NCI-H524 (cell line): ENCODE results near the gene ODAD3.
"Not testable (repeated sequence)": the region's sequence is repeated elsewhere in the genome, so short reads cannot be mapped to it uniquely, and the experiment has no call there.

Source experiments
- DNase-seq, 2 experiments: peaks; one replicate each; lab custom pipeline; 2025; lab: John Stamatoyannopoulos, UW

The ODAD3 gene

GRCh38 chr19:11405846-11406643 lies 28.9 kb downstream of the ODAD3 start:
- DNase-seq, result no peak

DNA sequence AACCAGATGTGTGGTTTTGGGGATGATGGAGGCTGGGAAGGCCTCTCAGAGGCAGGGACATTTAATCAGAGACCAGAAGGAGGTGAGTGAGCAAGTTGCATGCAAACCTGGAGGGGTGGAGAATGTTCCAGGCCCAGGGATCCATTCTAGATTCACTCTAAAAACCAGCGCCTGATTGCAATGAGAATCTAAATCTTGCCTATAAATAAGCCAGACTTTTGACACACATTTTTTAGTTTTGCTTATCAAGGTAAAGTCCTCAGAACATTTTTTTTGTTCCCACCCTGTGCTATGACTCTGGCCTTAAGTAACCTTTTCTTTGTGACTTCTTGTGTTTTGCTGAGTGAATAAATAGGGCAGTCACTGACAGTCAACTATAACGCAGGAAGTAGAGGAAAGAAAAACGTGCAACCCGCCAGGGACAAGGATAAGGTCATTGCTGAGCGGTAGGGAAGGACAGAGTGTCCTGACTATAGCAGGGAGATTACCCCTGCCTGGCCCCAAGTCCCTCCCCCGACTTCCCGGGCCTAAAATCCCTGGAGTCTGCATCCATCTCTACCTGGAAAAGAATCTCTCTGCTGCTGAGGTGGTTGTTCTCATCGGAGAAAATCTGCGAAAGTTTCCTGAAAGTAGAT lies 30.2 kb downstream of the ODAD3 start:
- no peak for DNase-seq

GRCh38 chr19:11401808-11402543 lies 32.9 kb downstream of the ODAD3 start:
- no peak for DNase-seq

- no peak for DNase-seq
Measured at GRCh38 chr19:11400798-11401197, 34.1 kb downstream of the ODAD3 start.

DNA sequence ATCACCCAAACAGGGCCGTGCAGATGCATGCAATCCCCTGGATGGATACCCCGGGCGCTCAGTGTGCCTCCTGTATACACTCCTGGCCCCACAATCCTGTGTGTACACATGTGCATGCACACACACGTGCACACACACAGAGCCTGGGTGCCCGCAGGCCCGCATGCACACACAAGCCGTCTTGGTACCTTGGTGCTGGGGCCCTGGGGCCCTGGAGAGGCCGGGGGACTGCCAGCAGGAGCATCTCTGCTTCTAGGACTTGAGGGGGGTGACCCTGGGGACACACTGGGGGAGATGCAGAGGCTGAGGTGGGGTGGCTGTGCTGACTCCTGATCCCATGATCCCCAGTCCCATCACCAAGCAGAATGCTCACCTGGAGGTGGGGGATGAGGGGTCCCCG lies 35.3 kb downstream of the ODAD3 start:
- no peak for DNase-seq

DNA sequence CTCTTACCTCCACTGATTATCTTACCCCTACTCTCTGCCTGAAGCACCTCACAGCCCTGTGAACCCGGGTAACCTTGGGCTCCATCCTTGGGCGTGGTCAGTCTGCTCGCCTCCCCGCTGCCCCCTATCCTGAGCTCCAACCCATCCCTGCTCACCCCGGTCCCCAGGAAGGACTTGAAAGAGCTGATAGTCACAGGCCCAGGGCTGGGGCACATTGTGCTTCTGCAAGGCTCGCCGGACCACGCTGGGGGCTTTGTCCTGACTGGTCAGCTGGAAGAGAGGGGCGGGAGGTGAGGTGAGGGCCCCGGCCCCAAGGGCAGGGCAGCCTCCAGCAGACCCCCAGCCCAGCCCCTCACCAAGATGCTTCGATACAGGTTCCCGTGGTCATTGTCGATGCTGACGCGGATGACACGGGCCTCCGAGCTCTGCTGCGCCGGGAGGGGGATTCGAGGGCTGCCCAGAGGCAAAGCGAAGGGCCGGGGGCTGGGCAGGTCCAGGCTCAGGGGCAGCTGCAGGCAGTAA lies 37.8 kb downstream of the ODAD3 start:
- no peak for DNase-seq

- DNase-seq, result no peak
Measured at GRCh38 chr19:11390933-11391680, 43.8 kb downstream of the ODAD3 start.

- no peak for DNase-seq
Measured at GRCh38 chr19:11390359-11390758, 44.6 kb downstream of the ODAD3 start.

DNA sequence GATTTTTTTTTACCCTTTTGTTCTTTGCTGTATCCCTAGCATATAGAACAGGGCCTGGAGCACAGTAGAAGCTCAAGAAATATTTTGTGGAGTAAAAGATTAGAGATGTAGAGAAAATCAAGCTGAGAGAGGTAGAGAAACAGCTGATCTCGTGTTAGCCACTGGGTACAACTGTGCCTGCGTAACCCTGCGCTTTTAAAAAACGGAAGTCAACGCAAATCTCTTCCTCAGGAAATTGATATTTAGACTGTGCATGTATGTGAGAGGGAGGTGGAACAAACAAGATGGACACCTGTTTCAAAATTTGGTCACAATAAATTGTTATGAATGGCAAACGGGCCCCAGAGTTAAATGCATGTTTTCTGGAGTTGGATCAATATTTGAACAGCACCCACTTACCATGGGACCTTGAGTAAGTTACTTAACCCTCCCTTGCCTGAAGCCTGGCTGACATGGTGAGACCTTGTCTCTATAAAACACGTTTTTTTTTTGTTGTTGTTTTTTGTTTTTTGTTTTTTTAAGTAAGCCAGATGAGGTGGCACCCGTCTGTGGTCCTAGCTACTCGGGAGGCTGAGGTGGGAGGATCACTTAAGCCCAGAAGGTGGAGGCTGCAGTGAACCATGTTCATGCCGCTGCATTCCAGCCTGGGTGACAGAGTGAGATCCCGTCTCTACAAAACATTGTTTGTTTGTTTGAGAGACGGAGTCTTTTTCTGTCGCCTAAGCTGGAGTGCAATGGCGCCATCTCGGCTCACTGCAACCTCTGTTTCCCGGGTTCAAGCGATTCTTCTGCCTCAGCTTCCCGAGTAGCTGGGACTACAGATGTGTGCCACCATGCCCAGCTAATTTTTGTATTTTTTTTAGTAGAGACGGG lies 47.5 kb downstream of the ODAD3 start:
- no peak for DNase-seq

DNA sequence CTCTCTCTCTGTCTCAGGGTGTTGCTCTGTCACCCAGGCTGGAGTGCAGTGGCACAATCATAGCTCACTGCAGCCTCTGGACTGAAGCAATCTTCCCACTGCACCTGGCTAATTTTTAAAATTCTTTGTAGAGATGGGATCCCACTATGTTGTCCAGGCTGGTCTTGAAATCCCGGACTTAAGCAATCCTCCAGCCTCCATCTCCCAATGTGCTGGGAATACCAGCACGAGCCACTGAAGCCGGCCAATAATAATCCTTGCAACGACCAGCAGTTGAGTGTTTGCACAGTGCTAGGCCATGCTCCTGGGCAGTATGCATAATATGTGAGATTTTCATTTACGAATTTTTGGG lies 50.2 kb downstream of the ODAD3 start:
- DNase-seq, result no peak

- DNase-seq, result no peak
Measured at GRCh38 chr19:11383706-11384048, 51.2 kb downstream of the ODAD3 start.

- DNase-seq, result peak in 1 of 2 experiments; percentile 30
Measured at GRCh38 chr19:11382898-11383705, 51.8 kb downstream of the ODAD3 start.

DNA sequence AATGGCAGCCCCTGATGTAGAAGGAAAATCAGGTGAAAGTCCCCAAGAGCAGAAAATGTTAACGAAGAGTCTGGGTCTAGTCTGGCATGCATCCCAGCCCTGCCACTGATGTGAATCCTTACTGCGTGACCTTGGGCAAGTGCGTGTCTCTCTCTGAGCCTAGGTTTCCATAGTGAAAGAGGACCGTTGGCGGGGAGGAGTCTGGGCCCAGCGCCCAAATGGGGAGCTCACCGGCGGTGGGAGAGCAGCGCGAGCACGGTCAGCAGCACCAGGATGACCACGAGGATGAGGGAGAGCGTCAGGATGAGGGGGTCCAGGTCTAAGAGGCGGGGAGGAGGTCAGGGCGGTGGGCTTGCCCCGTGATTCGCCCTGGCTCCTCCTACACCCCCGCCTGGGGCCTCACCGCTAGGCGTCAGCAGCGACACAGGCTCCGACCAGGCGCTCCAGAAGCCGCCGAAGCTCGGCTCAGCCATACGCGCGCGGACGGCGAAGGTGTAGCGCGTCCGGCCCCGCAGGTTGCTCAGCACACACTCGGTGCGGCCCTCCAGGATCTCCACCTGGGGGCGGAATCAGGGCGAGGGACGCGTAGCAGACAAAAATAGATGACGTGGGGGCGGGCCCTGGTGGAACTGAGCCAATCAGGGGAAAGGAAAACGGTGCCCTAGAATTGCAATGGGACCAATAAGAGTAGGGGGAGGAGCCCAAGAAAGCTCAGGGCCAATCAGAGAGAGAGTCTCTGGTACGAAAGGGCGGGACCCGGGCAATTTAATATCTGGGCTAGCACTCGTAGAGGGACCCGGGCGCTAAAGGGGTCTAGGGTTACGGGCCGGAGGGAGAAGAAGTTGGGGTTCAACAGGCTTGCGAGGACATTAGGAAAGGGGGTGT lies 54.0 kb downstream of the ODAD3 start:
- peak; percentile 99 to 100 for DNase-seq

- DNase-seq, result no peak
Measured at GRCh38 chr19:11379857-11380350, 55.0 kb downstream of the ODAD3 start.

- DNase-seq, result not testable (repeated sequence)
Measured at GRCh38 chr19:11379269-11379845, 55.6 kb downstream of the ODAD3 start.

DNA sequence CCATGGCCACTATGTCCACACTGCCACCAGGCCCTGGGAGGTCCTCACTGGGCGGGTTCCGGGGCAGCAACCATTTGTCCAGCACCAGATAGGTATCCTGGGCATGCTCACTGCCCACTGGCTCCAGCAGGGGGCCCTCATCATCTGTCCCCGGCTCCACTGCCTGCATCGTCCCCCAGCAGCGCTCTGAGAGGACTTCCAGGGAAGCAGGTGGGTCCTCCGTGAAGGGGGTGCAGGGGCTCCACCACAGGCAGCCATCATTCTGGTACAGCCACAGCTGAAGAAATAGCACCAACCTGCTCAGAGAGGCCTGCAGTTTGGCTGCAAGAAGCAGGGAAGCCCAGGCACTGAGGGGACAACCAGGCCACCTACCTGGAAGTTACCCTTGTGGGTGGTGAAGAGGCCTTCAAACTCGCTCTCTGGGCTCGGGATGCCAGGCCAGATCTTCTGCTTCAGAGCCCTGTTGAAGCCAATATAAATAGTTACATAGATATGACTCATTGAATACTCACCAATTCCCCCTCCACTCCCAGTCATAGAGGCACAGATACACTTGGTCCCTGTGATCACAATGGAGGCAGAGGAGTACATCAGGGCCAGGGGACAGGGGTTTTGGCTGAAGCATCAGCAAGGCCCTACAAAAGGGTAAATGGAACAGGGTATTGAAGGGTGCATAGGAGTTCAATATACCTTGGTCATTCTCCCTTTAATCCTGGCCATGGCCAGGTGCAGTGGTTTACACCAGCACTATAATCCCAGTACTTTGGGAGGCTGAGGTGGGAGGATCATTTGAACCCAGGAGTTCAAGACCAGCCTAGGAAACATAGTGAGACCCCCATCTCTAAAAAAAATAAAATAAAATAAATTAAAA lies 56.4 kb downstream of the ODAD3 start:
- peak; percentile 39 to 79 for DNase-seq

- DNase-seq, result no peak
Measured at GRCh38 chr19:11377756-11378155, 57.2 kb downstream of the ODAD3 start.

DNA sequence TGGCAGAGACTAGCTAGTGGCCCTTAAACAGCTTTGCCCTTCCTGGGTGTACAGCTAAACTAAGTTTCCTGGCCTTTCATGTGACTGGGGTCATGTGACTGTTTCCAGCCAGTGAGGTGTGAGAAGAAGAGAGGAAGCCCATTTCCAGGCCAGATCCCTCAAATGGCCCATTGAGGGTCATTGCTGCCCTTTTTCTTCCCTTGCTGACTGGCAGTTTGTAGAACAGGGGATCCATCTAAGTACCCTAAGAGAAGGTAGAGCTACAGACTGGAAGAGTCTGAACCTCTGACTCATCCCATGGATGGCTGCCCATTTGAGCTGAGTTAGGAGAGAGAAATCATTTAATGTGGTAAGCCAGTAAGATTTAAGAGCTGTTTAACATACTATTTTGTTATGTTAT lies 57.7 kb downstream of the ODAD3 start:
- peak in 1 of 2 experiments; percentile 26 for DNase-seq
